DOHH2 (cell line): ENCODE measurements around the gene SMIM38.
"Not testable (repeated sequence)": the region's sequence is repeated elsewhere in the genome, so short reads cannot be mapped to it uniquely, and the experiment has no call there.

ENCODE experiments used
- H3F3A ChIP-seq: fragments of 200-600 bp; sonication (generic), shearing (Covaris generic); 2 replicates; pipeline ENCODE4 v1.6.0; 2016; ENCODE audit warnings: antibody characterized with exemption, mild to moderate bottlenecking; ENCODE audit not compliant: control insufficient read depth, insufficient read depth
- H3K27ac ChIP-seq: fragments of 200-600 bp; sonication (generic); 2 replicates; pipeline ENCODE4 v1.5.1; 2014; ENCODE audit warnings: low read depth, mild to moderate bottlenecking, low read length, moderate library complexity
- H3K27me3 ChIP-seq: fragments of 200-600 bp; sonication (generic); 2 replicates; pipeline ENCODE4 v1.6.1; 2014; ENCODE audit warnings: mild to moderate bottlenecking, low read length, mixed read lengths; ENCODE audit not compliant: control insufficient read depth
- H3K36me3 ChIP-seq: fragments of 200-600 bp; sonication (generic); 2 replicates; pipeline ENCODE4 v1.6.1; 2014; ENCODE audit warnings: mild to moderate bottlenecking, low read length, moderate library complexity, mixed read lengths; ENCODE audit not compliant: control insufficient read depth
- H3K4me1 ChIP-seq: fragments of 200-600 bp; sonication (generic); 2 replicates; pipeline ENCODE4 v1.6.1; 2014; ENCODE audit warnings: mild to moderate bottlenecking, low read length, mixed read lengths; ENCODE audit not compliant: control insufficient read depth
- H3K4me2 ChIP-seq: fragments of 200-600 bp; sonication (generic); 2 replicates; pipeline ENCODE4 v1.6.0; 2014; ENCODE audit warnings: mild to moderate bottlenecking, low read length, moderate library complexity
- H3K4me3 ChIP-seq: fragments of 200-600 bp; sonication (generic); 2 replicates; pipeline ENCODE4 v1.5.1; 2014; ENCODE audit warnings: mild to moderate bottlenecking, low read length, mixed read lengths
- H3K79me2 ChIP-seq: fragments of 200-600 bp; sonication (generic); 2 replicates; pipeline ENCODE4 v1.6.1; 2014; ENCODE audit warnings: mild to moderate bottlenecking, low read length, mixed read lengths; ENCODE audit not compliant: control insufficient read depth
- H3K9me2 ChIP-seq: fragments of 200-600 bp; sonication (generic); replicated peaks from 2 replicates; pipeline ENCODE4 v1.6.1; 2014; ENCODE audit warnings: mild to moderate bottlenecking, low read length, mixed read lengths; ENCODE audit not compliant: control insufficient read depth
- H3K9me3 ChIP-seq: fragments of 200-600 bp; sonication (generic); 2 replicates; pipeline ENCODE4 v1.6.1; 2014; ENCODE audit warnings: antibody characterized with exemption, low read length, mixed read lengths; ENCODE audit not compliant: control insufficient read depth, insufficient read depth
- H4K20me1 ChIP-seq: fragments of 200-600 bp; sonication (generic); 2 replicates; pipeline ENCODE4 v1.6.0; 2014; ENCODE audit warnings: low read depth, mild to moderate bottlenecking, antibody characterized with exemption, low read length, moderate library complexity; ENCODE audit not compliant: control insufficient read depth, insufficient read depth
- EZH2phosphoT487 ChIP-seq: fragments of 200-600 bp; sonication (generic); IDR thresholded peaks from 2 replicates; pipeline ENCODE4 v1.6.1; 2017; ENCODE audit warnings: borderline replicate concordance, mild to moderate bottlenecking, antibody characterized with exemption, low read length, moderate library complexity, mixed read lengths
- TF ChIP-seq, protein P1 (sequence below): fragments of 200-600 bp; sonication (generic); IDR thresholded peaks from one replicate; pipeline ENCODE4 v1.5.1; 2014; ENCODE audit warnings: antibody characterized with exemption, mild to moderate bottlenecking, low read depth, low read length; ENCODE audit not compliant: poor library complexity, severe bottlenecking

SMIM38 gene

DNA sequence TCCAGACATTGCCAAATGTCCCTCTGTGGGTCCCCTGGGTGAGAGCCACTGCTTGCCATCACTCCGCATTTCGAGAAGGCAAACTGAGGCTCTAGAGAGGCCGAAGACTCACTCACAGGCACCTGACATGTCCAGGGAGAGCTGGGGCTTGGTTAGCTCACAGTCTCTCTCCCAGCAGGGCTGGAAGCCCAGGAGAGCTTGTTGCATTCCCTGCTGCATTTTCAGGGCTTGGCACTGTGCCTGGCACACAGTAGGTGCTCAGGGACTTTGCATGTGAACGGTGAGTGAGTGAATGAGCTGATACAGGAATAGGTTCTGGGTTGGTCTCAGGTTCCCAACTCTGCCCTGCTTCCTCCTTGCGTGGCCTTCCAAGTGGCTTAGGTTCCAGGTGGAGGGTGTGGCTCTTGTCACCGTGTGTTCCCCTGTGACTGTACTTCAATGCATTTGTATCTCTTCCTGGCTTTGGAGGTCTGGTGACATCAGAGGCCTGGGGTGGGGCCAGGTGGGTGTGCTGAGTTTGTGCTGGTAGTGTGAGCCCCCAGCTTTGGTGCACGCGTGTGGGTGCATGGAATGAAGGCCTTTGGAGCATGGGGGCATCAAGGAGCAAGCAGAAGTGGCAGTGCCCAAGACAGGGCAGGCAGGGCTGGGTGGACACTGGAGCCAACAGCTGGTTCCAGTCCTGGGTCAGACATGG, 18.4 kb upstream of the SMIM38 start:
- no peaks in the 10 kb centered on the region for H3K79me2 ChIP-seq
- no peak overlapping the region for H3K4me2 ChIP-seq
- H3K9me3 ChIP-seq = peaks cover 14% of the 10 kb centered on the region
- H3K9me2 ChIP-seq = no peaks in the 10 kb centered on the region
- no peaks in the 10 kb centered on the region for H3K4me1 ChIP-seq
- no peaks in the 10 kb centered on the region for H3K36me3 ChIP-seq
- H3F3A ChIP-seq = no peaks in the 10 kb centered on the region
- no peak overlapping the region for H3K27ac ChIP-seq
- 0 out of 2 replicates have a peak, but pooled peaks cover 2% of the 10 kb centered on the region for H3K27me3 ChIP-seq
- no peak overlapping the region for H3K4me3 ChIP-seq
- TF ChIP-seq, protein P1, sequence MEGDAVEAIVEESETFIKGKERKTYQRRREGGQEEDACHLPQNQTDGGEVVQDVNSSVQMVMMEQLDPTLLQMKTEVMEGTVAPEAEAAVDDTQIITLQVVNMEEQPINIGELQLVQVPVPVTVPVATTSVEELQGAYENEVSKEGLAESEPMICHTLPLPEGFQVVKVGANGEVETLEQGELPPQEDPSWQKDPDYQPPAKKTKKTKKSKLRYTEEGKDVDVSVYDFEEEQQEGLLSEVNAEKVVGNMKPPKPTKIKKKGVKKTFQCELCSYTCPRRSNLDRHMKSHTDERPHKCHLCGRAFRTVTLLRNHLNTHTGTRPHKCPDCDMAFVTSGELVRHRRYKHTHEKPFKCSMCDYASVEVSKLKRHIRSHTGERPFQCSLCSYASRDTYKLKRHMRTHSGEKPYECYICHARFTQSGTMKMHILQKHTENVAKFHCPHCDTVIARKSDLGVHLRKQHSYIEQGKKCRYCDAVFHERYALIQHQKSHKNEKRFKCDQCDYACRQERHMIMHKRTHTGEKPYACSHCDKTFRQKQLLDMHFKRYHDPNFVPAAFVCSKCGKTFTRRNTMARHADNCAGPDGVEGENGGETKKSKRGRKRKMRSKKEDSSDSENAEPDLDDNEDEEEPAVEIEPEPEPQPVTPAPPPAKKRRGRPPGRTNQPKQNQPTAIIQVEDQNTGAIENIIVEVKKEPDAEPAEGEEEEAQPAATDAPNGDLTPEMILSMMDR = no peak
- TF ChIP-seq EZH2phosphoT487 = no peak
- no peaks in the 10 kb centered on the region for H4K20me1 ChIP-seq

DNA sequence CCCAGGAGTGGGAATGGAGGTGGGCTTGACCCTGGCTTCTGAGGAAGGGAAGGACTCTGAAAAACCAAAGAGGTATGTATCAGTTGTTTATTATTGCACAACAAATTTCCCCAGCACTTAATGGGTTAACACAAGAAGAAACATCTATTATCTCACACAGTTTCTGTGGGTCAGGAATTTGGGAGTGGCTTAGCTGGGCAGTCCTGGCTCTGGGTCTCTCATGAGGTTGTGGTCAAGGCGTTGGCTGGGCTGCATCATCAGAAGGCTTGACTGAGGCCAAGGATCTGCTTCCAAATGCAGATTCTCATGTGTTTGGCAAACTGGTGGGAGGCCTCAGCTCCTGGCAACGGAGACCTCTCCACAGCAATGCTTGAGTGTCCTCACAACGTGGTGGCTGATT, 17.5 kb upstream of the SMIM38 start:
- Histone ChIP-seq H3K9me2 (no peaks in the 10 kb centered on the region), H3K27me3 (0 out of 2 replicates have a peak, but pooled peaks cover 2% of the 10 kb centered on the region), H3F3A (no peaks in the 10 kb centered on the region), H3K4me2 (no peak overlapping the region), H3K9me3 (peaks cover 16% of the 10 kb centered on the region), H3K79me2 (no peaks in the 10 kb centered on the region), H3K4me1 (no peaks in the 10 kb centered on the region), H3K4me3 (no peak overlapping the region), H3K36me3 (no peaks in the 10 kb centered on the region), H3K27ac (no peak overlapping the region), H4K20me1 (no peaks in the 10 kb centered on the region)
- no peak for TF ChIP-seq EZH2phosphoT487
- TF ChIP-seq, protein P1 = no peak

DNA sequence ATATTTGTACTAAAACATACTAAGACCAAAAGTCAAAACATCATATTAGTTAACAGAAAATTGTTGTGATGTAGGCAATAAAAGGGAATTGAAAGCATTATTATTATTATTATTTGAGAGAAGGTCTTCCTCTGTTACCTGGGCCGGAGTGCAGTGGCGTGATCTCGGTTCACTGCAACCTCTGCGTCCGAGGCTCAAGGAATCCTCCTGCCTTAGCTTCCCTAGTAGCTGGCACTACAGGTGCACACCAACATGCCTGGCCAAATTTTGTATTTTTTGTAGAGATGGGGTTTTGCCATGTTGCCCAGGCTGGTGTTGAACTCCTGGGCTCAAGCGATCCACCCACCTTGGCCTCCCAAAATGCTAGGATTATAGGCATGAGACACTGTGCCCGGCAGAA, 15.6 kb upstream of the SMIM38 start:
- H3K4me3 ChIP-seq, H3K9me3 ChIP-seq, H3K4me2 ChIP-seq, H3K4me1 ChIP-seq, H3K79me2 ChIP-seq, H3K9me2 ChIP-seq, H3K27me3 ChIP-seq, H4K20me1 ChIP-seq, H3F3A ChIP-seq, H3K27ac ChIP-seq, H3K36me3 ChIP-seq: not testable (repeated sequence)

DNA sequence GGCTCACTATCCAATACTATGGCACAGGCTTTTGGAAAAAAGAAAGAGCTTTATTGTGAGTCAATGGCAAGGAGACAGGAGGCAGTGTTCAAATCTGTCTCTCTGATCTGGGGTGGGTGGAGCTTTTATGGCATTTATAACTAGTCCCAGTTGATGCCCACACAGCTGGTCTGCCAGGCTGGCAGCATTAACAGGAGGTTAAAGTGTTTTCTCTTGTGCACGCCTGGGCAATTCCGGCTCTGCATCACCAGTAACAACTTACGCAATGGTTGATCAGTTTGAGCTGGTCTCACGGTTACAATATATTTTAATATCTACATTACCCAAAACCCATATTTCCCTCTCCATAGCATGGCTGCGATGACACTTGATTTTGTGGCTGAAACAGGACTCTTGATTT, 15.1 kb upstream of the SMIM38 start:
- Histone ChIP-seq H4K20me1 (no peaks in the 10 kb centered on the region), H3K27me3 (0 out of 2 replicates have a peak, but pooled peaks cover 2% of the 10 kb centered on the region), H3K79me2 (no peaks in the 10 kb centered on the region), H3K4me1 (no peaks in the 10 kb centered on the region), H3K9me3 (peaks cover 10% of the 10 kb centered on the region; the same call in 1 of the 2 replicates), H3K9me2 (no peaks in the 10 kb centered on the region), H3K4me3 (no peak overlapping the region), H3K27ac (no peak overlapping the region), H3F3A (no peaks in the 10 kb centered on the region), H3K36me3 (no peaks in the 10 kb centered on the region), H3K4me2 (no peak overlapping the region)
- TF ChIP-seq, protein P1 = no peak
- TF ChIP-seq EZH2phosphoT487 = no peak
